GM04503 (cell line): ENCODE measurements around the gene DNASE1L2.
"Not testable (repeated sequence)": the region's sequence is repeated elsewhere in the genome, so short reads cannot be mapped to it uniquely, and the experiment has no call there.

ENCODE experiments used
- DNase-seq: peaks from one replicate; pipeline ENCODE4 v3.0.0-alpha.2; 2012; ENCODE audit warnings: low read depth

The DNASE1L2 gene

DNA sequence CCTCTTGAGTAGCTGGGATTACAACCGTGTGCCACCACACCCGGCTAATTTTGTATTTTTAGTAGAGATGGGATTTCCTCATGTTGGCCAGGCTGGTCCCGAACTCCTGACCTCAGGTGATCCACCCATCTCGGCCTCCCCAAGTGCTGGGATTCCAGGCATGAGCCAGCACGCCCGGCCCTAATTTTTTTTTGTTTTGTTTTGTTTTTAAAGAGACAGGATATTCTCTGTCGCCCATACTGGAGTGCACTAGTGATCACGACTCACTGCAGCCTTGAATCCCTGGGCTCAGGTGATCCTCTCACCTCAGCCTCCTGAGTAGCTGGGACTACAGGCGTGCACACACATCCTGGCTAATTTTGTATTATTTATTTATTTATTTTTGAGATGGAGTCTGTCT lies 4.1 kb downstream of the DNASE1L2 start:
- not testable (repeated sequence) for DNase-seq

DNA sequence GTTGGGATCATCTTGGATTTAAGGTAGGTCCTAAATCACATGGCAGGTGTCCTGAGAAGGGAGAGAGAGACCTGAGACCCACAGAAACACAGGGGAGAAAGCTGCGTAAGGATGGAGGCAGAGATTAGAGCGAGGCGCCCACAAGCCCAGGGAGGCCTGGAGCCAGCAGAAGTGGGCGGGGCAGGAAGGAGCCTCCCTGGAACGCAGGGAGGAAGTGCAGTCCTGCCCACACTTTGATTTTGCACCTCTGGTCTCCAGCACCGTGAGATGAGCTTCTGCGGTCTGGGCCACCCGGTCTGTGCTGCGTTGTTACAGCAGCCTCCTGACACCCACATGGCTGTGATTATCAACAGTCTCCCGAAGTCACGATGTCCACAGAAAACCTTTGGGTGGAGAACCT lies 6.4 kb downstream of the DNASE1L2 start:
- no peak for DNase-seq

DNA sequence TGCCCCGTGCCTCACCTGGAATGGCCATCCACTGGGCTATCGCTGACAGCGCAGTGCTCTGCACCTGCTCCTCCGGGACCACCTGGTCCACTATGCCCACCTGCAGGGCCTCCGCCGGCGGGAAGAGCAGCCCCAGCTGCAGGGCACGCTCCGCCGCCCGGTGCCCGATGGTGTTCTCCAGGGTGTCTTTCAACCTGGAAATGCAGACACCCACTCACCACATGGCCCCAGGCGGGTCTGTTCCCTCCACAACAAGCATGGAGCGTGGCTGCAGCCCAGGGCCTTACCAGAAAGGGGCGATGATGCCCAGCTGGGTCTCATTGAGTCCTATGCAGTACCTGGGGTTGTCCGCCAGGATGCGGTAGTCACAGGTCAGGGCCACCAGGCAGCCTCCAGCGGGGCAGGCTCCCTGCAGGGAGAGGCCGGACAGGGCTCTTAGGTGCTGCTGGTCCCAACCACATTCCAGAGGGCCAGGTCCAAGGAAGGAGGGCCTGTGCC lies 6.8 kb downstream of the DNASE1L2 start:
- no peak for DNase-seq

DNA sequence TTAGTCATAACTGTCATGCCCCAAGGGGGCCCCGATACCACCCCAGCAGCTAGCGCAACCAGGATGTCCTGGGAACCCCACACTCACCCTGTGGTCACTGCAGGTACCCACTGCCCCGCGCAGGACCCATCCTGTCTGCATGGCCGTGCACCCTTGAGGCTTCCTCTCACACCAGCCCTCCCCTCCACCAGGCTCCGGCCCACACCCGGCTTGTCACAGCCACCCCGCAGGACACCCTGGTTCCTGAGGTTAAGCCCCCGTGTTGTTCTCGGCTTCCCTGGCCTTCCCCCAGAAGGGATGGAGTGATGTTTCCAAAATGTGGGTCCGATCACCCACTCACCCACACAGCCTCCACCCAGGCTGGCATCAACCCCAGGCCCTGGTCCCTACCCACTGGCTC lies 7.5 kb downstream of the DNASE1L2 start:
- DNase-seq, result no peak

DNA sequence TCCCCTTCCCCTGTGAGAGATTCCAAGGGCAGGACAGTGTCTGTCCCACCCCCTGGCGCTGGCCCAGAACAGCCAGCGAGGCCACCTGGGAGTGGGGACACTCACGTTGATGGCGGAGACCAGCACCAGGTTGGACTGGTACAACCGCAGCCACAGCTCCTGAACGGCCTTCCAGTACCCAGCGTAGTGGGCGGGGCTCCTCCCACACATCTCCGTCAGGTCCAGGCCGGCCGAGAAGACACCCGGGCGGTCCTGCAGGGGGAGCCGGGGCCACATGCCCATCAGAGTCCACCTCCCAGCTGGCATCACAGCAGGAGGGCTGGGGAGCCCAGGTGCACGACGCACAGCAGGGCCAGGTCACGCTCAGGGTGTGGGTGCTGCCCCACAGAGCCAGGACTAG lies 8.1 kb downstream of the DNASE1L2 start:
- no peak for DNase-seq

DNA sequence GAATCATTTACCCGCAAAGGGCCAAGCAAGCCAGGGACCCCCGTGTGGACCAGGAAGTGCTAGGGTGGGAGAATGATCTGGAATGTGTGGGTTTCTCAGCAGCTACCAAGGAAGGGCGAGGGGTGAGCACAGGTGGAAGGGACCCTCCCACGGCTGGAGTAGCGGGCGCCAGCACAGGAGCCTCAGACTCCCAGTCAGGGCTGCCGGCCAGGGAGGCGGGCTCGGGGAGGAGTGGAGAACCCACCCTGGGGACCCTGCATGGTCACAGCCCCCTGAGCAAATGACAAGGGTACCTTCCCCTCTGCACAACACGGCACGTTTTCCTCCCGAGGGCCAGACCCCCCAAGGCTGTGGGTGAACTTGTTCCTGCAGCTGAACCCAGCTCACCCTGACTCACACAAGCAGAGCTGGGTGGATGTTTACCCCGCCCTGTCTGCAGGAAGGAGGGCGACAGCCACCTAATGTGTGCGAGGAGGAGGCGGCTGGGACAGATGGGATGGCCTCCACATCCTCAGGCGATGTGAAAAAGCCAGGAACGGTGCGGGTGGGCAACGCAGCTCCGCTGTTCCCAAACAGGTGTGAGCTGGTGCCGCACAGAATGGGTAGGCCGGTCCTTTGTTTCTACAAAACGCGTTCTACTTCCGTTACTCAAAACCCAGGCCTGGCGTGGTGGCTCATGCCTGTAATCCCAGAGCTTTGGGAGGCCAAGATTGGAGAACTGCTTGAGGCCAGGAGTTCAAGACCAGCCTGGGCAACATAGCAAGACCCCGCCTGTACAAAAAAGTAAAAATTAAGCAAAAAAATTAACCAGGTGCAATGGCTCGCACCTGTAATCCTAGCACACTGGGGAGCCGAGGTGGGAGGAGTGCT lies 8.9 kb downstream of the DNASE1L2 start:
- DNase-seq, result no peak

DNA sequence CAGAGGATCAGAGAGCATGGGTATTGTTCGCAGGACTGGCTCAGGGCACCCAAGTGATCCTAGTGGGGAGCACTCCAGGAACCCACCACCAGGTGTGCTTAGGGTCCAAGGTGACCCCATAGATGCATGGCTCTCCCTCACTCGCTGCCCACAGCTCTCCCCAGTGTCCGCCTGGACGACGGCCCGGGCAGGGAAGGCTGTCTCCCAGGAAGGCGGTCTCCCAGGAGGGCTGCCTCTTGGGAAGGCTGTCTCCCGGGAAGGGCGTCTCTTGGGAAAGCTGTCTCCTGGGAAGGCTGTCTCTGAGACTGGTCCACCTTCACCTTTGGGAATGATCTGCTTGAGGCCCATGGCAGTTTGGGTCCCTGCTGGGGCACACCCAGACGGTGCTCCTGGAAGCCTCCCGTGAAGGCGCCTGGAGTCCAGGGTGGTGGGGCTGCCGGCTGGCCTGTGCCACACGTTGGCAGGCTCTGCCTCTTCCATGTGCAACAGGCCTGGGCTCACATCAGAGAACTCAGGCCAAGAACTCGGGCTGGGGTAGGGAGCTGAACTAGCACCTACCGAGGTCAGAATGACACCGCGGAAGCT lies 10.1 kb downstream of the DNASE1L2 start:
- no peak for DNase-seq

DNA sequence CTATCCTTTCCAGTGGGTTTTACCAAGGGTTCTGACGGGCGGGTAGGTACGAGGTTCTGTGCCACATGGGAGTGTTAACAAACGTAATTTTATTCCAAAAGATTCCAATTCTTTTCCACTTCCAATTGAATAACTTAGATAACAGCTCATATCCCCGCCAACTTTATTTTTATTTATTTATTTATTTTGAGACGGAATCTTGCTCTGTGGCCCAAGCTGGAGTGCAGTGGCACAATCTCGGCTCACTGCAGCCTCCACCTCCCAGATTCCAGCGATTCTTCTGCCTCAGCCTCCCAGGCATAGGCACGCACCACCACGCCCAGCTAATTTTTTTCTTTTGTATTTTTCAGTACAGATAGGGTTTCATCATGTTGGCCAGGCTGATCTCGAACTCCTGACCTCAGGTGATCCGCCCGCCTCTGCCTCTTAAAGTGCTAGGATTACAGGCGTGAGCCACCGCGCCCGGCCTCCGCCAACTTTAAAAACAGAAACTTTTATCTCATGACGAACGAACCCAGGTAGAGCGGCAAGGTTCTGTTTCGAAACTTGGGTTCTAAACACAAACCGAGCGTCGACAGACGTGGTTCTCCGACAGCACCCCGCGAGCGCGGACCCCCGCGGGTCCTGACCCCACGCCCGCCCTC lies 14.5 kb downstream of the DNASE1L2 start:
- no peak for DNase-seq

DNA sequence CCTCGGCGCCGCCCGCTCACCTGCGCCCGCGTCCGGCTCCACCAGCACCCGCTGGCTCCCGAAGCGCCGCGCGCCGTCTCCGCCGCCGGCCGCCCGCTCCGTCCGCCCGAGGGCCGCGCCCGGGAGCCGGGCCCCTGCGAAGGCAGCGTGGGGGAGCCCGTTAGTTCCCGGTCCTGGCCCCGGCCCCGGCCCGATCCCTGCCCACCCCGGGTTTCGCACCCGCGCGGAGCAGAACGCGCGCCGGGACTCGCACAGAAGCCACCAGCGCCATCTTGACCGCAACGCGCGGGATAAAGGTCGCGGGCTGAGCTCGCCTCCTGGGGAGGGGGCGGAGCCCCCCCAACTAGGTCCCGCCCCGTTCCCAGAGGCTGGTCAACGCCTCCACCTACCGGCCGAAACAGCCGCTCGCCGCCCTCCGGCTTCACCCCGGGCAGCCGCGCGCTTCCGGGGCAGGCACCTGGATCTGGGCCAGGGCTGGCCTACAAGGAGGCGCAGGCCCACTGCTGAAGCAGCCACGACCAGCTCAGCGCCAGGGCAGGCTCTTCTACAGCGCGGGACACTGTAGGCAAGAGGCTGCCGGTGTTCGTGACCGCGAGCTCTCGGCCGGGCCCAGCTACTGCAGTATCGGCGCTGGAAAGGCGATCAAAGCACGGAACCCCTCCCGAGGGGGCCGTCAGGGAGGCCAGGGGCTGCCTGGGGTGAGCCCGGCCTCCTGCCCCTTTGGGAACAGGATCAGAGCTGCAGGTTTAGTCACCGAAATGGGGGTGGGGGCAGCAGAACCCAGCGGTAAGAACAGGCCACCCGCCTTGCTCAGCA lies 15.3 kb downstream of the DNASE1L2 start, which contains the start of gene ECI1:
ECI1 (minus strand) TSS at position 292 of the 816 bp plus-strand sequence; CDS start at position 271, 21 bp downstream.
- DNase-seq, result peak; percentile 60

DNA sequence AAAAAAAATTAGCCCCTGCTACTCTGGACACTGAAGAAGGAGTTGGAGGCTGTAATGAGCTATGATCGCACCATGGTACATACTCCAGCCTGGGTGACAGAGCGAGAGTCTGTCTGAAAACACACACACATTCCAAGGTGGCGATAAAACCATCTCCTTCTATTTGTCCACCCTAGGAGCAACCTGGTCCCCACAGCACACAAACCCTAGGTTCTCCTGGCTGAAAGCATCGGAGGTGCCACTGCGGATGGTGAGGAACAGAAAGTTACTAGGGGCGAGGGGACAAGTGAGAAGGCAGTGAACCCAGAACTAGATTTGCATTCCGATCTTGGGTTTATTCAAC lies 16.5 kb downstream of the DNASE1L2 start:
- DNase-seq, result no peak

DNA sequence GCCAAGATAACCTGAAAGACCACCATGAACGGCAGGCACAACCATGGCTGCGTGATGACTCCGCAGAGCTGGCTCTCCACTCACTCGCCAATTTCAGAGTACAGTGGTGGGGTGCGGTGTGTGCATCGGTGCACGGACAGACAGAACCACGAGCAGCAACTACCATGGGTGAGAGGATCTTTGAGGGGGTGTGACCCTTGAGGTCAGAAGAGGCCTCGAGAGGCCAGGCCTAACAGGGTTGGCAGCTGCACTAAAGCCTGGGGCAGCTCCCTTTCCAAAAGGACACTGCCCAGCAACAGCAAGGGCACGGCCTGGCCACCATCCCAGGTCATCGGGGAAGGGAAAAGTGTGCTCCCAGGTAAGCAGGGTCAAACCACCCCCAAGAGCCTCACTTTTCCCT lies 17.0 kb downstream of the DNASE1L2 start:
- no peak for DNase-seq

DNA sequence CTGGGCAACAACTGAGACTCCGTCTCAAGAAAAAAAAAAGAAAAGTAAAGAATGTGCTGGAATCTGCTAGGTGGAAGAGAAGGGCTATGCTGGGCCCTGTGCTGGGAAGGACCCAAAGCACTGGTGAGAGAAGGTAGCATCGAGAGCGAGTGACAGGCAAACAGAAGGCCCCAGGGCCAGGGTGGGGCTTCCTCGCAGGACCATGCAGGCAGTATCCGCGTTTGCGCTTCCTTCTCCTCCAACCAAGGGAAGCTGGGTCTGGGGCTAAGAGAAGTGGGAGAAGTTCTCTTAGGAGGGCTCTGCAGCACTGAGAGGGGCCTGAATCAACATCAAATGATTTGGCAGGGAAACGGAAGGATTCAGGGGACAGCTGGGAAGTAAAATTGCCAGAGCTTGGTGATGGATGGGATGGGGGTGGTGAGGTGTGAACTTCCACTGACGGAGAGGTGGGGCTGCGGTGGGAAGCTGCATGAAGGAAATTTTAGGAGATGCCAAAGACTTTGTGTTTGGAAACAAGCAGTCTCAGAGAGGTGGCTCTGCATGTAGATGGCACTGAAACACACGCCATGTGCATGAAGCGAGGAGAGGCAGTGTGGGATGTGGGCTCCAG lies 20.4 kb downstream of the DNASE1L2 start:
- DNase-seq, result no peak

DNA sequence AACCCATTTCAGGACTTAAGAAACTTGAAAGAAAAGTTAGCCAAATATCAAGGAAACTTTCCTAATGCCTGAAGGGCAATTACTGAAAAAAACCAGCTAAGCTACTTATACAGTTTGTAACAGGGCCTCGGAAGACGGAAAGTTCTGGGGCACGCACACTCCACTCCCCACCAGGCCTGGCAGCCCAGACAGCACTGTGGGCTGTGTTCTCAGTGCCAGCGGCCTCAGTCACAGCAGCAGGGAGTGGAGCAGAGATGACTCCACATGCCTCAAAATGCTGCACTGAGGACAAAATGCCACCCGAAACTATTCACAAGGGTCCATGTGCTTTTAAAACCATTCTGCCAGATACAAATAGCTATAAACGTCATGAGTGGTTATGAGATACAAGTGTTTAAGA lies 21.5 kb downstream of the DNASE1L2 start:
- DNase-seq, result no peak

DNA sequence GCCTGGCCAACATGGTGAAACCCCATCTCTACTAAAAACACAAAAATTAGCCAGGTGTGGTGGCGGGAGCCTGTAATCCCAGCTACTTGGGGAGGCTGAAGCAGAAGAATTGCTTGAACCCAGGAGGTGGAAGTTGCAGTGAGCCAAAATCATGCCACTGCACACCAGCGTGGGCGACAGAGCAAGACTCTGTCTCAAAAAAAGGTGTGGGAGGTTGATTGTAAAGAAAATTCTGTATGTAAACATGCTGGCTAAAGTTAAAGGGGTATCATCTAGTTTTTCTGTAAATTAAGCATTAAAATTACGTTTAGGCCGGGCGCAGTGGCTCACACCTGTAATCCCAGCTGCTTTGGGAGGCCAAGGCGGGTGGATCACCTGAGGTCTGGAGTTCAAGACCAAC lies 22.3 kb downstream of the DNASE1L2 start:
- DNase-seq, result not testable (repeated sequence)

DNA sequence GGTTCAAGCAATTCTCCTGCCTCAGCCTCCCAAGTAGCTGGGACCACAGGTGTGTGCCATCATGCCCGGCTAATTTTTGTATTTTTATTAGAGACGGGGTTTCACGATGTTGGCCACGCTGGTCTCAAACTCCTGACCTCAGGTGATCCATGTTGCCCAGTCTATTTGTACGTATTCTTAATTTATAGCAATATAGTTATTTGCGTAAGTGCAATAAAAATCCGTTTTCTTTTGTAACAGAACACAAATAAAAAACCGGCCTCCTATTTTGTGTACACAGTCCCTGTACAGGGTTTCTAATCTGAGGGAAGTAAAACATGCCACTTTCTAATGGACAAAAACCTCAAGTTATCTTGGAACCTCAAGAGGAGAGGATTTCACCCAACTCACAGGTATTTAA lies 24.0 kb downstream of the DNASE1L2 start:
- DNase-seq, result no peak

DNA sequence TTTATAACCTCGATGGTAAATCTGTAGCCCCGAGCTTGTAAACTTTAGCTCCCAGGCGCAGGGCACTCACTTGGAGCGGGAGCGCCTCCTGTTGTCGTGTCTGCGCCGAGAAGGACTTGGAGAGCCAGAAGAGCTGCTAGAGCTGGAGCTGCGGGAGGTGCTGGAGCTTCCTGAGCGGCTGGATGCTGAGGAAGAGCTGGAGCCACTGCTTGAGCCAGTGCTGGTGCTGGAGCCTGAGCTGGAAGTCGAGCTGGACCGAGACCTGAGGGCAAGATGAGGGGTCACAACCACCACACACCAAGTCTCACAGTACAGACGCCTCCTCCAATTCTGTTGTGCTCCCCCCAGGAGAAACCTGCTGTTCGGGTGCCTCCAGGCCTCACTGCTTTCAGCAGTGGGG lies 26.8 kb downstream of the DNASE1L2 start:
- DNase-seq, result not testable (repeated sequence)

DNA sequence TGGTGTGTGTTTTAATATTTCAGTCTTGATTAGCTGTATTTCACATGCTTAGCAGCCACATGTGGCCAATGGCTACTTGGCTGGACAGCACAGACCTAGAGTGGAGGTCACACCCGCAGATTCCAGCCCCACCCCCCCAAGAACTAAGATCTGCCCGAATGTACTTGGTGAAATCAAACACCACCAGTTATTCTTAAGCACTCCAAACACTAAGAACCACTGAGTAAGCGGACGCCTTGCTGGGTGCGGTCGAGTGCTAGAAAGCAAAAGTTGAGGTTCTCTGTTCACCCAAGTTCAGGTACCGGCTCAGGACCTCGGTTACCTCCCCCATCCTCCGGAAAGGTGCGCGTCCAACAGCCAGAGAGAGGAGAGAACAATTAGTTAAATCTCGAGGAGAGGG lies 30.6 kb downstream of the DNASE1L2 start:
- not testable (repeated sequence) for DNase-seq

DNA sequence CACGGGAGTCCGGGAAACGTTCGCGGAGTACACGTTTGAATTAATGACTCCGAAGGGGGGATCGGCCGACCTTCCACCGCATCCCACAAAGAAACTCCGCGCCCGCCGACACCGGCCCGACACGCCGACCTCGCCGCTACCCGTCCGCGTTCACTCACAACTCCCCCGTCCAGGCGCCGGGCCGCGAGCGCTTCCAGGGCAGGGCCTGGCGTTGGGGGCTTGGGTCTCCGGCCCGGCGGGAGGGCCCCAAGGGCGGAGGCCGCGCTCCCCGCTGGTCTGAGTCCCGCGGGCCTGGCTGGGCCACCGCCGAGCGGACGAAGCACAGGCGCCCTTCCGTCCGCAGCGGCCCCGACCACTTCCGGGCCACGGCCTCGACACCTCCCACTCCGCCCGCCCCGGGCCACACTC lies 31.3 kb downstream of the DNASE1L2 start:
- not testable (repeated sequence) for DNase-seq

DNA sequence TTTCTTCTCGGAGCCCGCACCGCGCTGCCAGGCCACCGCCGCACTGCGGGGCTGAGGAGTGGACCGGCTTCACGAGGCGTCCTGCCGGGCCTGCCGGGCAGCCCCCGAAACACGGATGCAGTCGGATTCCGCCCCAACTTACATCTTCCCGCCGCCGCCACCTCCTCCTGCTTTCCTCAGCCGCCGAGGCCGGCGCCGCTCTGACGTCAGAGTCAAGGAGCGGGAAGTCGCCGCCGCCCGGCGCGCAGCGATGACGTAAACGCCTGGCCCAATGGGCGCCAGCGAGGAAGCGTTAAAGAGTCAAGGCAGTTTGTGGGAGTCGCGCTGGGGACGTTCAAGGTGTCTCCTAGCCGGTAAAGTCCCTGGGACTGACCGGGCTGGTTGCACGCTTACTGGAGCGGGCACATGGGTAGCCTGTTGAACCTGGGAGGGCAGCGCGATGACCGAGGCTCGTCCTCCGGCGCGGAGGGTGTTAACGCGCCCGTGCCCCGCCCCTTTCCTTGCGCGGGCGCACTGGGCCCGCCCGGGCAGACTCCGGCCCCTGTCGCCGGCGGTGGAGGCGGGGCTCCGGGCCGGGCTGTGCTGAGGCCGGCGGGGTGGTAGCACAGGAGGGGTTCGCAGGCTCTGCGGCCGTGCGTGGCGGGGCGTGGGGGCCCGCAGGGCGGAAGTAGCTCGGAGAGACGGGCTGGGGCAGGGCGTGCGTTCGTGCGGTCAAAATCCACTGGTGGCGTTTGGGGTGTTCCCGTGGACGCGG lies 31.8 kb downstream of the DNASE1L2 start, which contains the start of gene RNPS1:
RNPS1 (minus strand) TSS at position 214 of the 754 bp plus-strand sequence. CDS start 3,483 bp downstream, outside the sequence.
- peak; percentile 74 for DNase-seq

DNA sequence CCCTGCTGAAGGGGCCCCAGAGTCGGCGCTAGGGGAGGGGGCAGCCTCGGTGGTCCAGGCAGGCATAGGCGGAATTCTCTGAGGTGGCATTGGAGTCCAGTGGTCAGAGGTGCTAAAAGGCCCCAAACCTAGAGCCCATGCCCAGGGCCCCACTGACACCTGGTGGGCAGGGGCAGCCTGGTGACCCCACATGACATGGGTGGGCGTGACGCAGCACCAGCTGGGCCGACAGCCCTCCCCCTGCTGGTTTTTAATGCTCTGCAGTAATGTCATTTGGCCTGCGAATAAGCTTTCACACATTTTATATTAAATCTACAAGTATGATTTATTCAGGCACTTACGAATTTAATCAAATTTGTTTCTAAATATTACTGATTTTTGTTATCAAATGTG lies 33.8 kb downstream of the DNASE1L2 start:
- DNase-seq, result no peak
